ENCODE measurements around the gene GAS2L1.

GAS2L1 gene

DNA sequence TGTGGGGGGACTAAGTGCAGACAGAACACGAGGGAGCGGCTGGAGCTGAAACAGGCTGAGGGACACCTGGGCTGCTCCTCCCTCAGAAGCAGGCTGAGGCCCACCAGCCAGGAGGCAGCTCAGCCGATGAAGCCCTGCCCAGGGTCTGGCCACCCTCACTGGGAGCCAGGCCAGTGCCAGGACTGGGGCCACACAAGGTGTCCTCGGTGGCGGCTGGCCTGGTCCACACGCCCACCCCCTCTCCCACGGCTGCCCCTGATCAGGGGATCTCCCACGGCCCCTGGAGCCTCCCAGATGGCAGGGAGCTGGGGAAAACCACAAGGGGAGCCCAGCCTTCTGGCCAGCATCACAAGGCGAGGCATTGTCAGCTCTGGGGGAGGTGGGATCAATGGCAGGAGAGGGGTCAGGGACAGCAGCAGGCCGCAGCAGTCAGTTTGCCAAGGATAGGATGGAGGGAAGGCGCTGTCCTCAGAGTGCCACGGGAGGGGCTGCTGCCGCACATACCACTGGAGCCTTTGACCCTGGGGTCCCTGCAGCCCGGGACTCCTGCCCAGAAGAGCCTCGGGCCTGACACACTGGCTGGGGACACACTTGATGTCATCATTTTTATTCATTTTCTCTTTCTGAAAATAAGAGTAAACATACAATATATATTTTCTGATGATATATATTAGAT, 20.8 kb downstream of the GAS2L1 start:
- DNase-seq (ENCODE audit: low read depth) = no peak

DNA sequence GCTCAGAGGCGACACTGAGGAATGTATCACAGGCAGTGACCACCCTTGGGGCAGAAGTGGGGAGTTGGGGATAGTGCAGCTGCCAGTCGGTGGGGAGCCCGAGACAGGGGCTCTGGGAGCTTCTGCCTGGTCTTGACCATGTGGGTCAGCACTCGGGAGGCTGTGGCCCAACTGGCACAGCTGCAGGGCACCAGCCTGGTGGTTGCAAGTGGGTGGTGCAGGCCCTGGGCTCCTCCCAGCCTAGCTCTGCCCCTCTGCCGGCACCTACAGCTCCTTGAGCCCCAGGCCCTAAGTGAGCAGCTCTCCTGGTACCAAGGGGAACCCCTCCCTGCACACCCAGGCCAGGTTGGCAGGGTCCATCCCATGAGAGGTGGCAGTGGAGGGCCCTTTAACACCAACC, 21.6 kb downstream of the GAS2L1 start:
- DNase-seq (ENCODE audit: low read depth) = no peak

GRCh38 chr22:29328566-29329500, 22.4 kb downstream of the GAS2L1 start:
- no peak for DNase-seq (ENCODE audit: low read depth)

DNA sequence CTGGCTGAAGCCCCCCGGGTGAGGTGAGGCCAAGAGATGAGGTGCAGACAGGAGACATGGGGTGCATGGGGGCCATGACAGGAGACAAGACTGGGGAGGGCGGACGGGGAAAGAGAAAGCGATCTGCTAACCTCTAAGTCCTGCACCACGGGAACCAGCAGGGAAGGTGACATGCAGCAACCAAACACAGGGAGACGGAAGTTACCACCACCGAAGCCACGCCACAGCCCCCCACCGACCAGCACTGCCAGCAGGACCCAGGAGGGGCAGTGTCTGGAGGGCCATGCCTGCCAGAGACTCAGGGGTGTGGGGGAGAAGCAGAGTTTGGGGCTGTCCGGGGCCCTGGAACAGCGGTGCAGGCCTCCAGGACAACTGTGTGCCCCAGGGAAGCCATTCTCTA, 23.1 kb downstream of the GAS2L1 start:
- DNase-seq (ENCODE audit: low read depth) = no peak

- no peak for DNase-seq (ENCODE audit: low read depth)
These were observed 23.8 kb downstream of the GAS2L1 start for GRCh38 chr22:29330291-29330690.

GRCh38 chr22:29330753-29331152, 24.3 kb downstream of the GAS2L1 start:
- no peak for DNase-seq (ENCODE audit: low read depth)

DNA sequence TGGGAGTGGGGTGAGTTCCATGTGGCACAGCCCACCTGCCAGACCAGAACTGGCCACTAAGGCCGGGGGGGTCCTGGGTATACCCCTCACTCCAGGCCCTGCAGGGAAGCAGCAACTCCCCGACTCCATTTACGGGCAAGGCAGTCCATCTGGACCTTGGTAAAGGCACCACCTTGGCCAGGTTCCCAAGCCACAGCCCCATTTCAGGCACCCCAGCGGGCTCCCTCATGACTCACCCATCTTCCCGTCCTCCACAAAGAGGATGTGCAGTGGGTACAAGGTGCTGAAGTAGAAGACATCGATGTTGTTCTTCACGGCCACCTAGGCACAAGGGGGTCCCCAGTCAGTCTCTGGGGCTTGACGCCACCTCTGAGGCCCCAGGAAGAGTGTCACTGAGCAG, 24.8 kb downstream of the GAS2L1 start:
- DNase-seq (ENCODE audit: low read depth) = no peak

GRCh38 chr22:29331658-29332300, 25.3 kb downstream of the GAS2L1 start:
- DNase-seq (ENCODE audit: low read depth) = no peak

DNA sequence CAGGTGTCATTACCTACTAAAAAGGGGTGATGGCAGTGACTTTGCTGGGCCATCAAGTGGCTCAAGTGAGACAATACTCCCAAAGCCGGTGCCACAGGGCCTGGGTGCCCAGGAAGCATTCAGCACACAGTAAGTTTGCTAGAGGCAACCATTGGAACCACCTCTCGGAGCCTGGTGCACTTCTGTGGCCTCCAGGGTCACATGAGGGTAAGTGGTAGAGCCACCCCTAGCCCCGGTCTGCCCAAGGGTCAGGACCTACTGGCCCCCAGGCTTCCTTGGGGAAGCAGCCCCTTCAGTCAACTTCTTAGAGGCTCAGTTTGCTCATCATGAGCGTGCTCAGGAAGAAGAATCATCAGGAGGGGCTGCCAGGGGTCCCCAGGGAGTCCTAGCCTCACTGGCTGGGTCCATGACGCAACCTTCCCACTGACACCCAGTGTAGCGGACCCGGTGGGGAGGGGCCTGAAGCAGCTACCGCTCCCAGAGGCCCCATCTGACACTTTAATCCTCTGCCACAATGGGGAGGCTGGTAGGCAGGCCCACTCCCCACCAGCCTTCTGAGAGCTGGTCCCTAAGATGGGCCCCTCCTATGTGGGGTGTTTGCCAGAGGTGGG, 26.5 kb downstream of the GAS2L1 start:
- no peak for DNase-seq (ENCODE audit: low read depth)

DNA sequence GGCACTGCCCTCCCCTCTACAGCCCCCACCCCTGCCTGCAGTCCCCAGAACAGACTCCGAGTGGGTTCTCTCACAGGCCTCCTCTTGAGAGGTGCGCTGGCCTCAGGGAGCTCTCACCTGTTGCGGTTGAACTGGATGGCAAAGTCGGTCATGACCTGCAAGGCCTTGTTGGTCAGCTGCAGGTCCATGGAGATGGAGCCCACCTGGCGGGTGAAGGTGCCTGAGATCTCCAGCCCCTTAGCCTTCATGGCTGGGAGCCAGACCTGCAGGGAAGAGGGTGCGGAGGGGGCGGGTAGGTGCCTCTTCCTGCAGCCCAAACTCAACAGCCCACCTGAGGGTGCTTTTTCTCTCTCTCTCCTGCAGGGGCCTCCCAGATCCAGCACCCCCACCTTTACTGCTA, 27.7 kb downstream of the GAS2L1 start:
- DNase-seq (ENCODE audit: low read depth) = no peak

- DNase-seq (ENCODE audit: low read depth) = no peak
These were observed 28.4 kb downstream of the GAS2L1 start for GRCh38 chr22:29334696-29335344.

DNA sequence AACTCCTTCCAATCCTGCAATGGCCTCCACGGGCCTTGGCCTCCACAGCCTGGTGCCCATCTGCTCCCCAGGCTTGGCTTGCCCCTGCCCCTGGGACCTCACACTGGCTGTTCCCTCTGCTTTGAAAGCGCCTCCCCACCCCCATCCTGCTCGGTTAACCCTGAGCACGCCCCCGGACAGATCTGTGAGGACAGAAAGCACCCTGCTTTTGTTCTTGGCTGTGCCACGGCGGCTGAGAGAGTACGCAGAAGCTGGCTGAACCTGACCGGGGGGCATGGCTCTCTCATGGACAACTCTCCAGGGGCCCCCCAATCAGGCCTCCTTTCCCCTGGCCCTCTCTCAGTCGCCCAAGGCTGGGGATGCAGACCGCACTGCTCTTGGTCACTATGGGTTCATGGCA, 29.2 kb downstream of the GAS2L1 start:
- no peak for DNase-seq (ENCODE audit: low read depth)

GRCh38 chr22:29336751-29337490, 30.5 kb downstream of the GAS2L1 start:
- no peak for DNase-seq (ENCODE audit: low read depth)

DNA sequence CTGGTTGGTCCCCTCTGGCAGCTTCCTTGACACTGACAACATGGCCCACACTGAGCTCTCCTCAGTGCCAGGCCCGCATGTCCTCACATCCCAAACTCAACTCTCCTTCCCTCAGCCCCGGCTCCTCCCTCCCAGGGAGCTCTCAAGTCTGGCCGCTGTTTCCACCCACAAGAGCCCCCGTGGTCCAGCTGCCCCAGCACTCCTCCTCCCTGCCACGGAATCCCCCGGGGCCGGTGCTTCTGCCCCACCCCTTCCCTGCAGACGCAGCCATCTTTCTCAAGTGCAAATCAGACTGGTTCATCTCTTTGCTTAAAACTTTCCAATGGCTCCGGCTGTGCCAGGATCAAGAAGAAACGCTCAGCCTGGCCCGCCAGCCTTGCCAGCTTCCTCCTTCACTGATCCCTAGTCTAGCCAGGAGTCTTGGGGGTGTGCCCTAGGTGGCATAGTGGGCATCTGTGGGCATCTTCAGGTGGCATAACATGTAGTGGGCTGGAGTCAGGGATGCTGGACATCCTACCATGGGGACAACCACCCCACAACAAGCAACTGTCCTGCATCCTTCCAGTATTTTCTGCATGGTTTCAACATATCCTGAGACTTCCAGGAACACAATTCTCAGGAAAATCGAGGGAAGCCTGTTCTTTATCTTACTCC, 31.3 kb downstream of the GAS2L1 start:
- no peak for DNase-seq (ENCODE audit: low read depth)

- no peak for DNase-seq (ENCODE audit: low read depth)
These were observed 31.9 kb downstream of the GAS2L1 start for GRCh38 chr22:29338398-29338797.

DNA sequence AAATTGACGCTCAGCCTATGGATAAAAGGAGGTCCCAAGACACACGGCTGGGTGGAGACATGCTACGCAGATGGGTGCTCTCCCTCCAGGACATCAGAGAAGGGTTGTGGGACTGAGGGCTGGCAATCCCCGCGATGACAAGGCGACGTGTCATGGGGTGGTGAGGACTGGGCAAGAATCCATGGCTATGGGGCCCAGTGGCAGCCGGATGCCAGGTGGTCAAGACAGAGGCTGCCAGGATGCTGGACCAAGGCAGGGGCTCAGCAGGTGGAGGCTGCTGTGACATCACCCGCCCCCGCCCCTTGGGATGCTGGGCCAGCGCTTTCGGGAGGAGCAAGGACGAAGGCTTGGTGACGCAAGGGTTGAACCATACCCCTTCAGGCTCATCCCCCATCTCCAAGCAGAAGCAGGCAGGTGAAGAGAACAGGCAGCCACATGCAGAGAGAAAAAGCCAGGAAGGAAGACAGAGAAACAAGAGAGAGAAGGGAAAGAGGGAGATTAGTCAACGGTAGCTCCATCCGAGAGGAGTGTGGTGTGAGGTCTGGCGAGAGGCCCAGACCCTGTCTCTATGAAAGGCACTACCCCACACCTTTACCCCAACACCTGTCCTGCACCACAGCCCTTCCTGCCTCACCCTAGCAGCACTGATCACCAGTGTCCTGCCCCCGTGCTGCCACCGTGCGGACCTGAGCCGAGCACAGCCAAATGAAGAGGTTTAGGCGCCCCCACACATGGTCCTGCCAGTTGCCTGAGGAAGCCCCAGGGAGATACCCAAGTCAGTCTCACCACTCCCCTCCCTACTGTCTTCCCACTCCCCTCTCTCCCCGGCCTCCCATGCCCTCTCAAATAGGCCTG, 33.2 kb downstream of the GAS2L1 start:
- DNase-seq (ENCODE audit: low read depth) = no peak

DNA sequence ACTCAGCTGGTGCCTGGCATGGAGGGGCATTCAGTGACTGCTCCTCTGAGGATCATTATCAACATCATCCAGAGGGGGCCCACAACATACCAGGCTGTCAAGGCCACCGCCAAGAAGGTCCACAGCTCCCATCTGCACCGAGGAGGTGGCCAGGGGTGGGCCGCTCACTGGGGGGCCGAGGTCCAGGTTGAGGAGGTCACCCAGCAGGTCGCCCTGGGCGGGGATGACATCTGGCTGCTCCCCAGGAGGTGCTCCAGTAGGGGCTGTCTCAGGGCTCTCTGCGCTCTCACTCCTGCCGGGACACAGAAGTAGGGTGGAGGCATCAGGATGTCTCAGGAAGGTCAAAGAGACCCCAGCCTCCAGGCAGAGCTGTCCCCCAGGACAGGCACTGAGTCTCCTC, 34.1 kb downstream of the GAS2L1 start:
- no peak for DNase-seq (ENCODE audit: low read depth)

- no peak for DNase-seq (ENCODE audit: low read depth)
These were observed 34.8 kb downstream of the GAS2L1 start for GRCh38 chr22:29341056-29341848.

GRCh38 chr22:29341849-29342127, 35.3 kb downstream of the GAS2L1 start:
- DNase-seq (ENCODE audit: low read depth) = no peak
